Posterior vena cava (tissue), 2 donors: ENCODE data around the gene SPECC1. TPM values are rescaled to one million over a fixed set of nuclear protein-coding genes. Genes with fewer than 3 reads are reported as not detected.
A peak's percentile ranks its signal among the peaks of the same experiment; 100 is the strongest.
"Not testable (repeated sequence)": the region's sequence is repeated elsewhere in the genome, so short reads cannot be mapped to it uniquely, and the experiment has no call there.

Experiments
- DNase-seq: peaks from one replicate; pipeline ENCODE4 v3.0.0-alpha.2; 2020; ENCODE audit warnings: low spot score
- intact Hi-C, 2 donors: fragments of 100-400 bp; cut with DNase I; formaldehyde crosslinking; loops; one replicate each; pipeline versions ENCODE4 v1.14.1 to v1.14.2; 2022 to 2023
- total RNA-seq, 2 donors: library from RNA; stranded (reverse); fragmentation: NEBNext Ultra II Directional; extraction: Animal tissue kit (Norgen Biotek cat#: 25700); gene quantifications; one replicate each; pipeline ENCODE4 v1.2.1, GENCODE V29; 2021
- donor health status: DM: yes; HTN: yes; CAD: no.
- donor health status: DM: yes; HTN: yes; CAD: no.

SPECC1 gene
- total RNA-seq, 2 donors from 2014 or later = 44.7 to 59.1 TPM

GRCh38 chr17:20149251-20149650 is 140.1 kb downstream of the SPECC1 start:
- DNase-seq = no peak
- intact Hi-C loops = loop anchor here in 1 of 2 donors (10.0 kb wide), 1 partner anchor 666 kb away; no protein-coding TSS in a partner anchor

GRCh38 chr17:20151174-20151573 is 142.0 kb downstream of the SPECC1 start:
- DNase-seq = no peak

DNA sequence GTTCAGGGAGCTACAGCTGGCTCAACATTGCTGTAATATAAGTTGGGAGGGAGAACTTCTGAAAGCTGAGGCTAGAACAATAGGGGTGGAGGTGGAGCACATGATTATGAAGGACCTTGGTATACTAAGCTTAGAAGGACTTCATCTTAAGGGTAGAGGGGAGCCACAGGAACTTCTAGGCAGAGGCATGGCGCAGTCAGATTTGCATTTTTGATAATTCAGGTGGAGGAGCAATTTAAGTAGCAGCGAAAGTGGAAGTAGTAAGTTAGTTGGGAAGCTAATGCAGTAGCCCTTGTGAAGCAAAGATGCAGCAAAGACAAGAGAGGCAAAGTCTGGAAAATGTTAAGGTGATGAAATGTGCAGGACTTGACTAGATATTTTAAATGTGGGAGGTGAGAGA is 144.1 kb downstream of the SPECC1 start:
- intact Hi-C loops = loop anchor here in 1 of 2 donors (10.0 kb wide), 1 partner anchor 1948 kb away; no protein-coding TSS in a partner anchor
- no peak for DNase-seq

More at GRCh38 chr17:20151174-20151573, 142.0 kb downstream of the SPECC1 start:
- intact Hi-C loops = loop anchor here in 1 of 2 donors (10.0 kb wide), 1 partner anchor 1946 kb away; no protein-coding TSS in a partner anchor

GRCh38 chr17:20154286-20155000 is 145.3 kb downstream of the SPECC1 start:
- intact Hi-C loops = loop anchor here in 1 of 2 donors (10.0 kb wide), 1 partner anchor 1950 kb away; no protein-coding TSS in a partner anchor
- no peak for DNase-seq

GRCh38 chr17:20155258-20156195 is 146.4 kb downstream of the SPECC1 start:
- DNase-seq = peak; percentile 98
- intact Hi-C loops = loop anchor here in 1 of 2 donors (10.0 kb wide), 1 partner anchor 1951 kb away; no protein-coding TSS in a partner anchor

- intact Hi-C loops = loop anchor here in 1 of 2 donors (10.0 kb wide), 1 partner anchor 1952 kb away; no protein-coding TSS in a partner anchor
- peak; percentile 82 for DNase-seq
Observed at GRCh38 chr17:20156196-20157000, 147.2 kb downstream of the SPECC1 start.

DNA sequence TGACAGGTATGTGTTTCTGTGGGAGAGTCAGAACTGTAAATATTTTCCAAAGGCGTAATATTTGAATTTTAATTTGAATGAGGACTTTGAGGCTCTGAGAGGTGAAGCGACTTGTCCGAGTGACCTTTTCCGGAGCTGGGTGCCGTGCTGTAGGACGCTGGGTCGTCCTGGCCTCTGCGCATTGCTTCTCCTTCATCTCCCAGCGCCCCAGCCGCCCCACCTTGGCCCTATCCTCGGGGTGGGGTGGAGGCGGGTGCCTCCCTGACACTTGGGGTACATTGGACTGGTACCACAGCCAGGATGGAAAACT is 147.8 kb downstream of the SPECC1 start:
- intact Hi-C loops = loop anchor here in 1 of 2 donors (10.0 kb wide), 1 partner anchor 1952 kb away; no protein-coding TSS in a partner anchor
- no peak for DNase-seq

- DNase-seq = no peak
- intact Hi-C loops = loop anchor here in 1 of 2 donors (10.0 kb wide), 1 partner anchor 1954 kb away; no protein-coding TSS in a partner anchor
Observed at GRCh38 chr17:20158580-20158979, 149.4 kb downstream of the SPECC1 start.

DNA sequence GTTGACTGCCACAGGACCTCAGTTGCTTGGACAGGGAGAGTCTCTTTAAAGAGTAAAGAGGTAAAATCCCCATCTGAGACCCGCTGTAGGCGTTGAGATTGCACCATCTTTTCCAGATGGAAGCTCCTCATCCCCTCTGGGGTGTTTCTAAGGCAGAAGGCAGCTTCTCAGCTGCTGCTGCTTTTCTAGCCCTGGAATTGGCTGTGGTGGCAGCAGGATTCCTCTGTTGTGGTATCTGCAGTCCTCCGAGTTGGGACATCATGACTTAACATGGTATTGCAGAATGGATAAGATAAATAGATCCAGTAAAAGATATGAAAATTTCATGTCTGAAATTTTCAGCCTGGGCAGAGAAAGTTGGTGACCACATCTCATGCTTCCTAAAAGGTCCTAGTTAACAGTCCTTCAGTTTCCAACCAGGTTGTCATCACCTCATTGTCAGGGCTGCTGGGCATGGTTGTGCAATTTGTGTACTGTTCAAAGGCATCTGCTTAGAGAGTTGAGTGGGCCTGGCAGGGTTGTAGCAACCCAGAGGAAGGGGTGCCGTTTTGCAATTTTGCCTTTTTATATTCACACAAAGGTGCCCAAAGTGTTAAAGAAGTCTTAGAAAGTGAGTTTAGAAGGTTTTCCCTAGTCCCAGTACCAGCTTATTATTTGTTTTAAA is 150.4 kb downstream of the SPECC1 start:
- DNase-seq = no peak
- intact Hi-C loops = loop anchor here in 1 of 2 donors (10.0 kb wide), 1 partner anchor 1955 kb away; no protein-coding TSS in a partner anchor

DNA sequence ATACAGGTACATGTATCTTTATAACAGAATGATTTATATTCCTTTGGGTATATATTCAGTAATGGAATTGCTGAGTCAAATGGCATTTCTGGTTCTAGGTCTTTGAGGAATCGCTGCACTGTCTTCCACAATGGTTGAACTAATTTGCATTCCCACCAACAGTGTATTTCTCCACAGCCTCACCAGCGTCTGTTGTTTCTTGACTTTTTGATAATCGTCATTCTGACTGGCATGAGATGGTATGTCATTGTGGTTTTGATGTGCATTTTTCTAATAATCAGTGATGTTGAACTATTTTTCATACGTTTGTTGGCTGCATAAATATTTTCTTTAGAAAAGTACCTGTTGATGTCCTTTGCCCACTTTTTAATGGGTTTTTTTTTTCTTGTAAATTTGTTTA is 156.4 kb downstream of the SPECC1 start:
- intact Hi-C loops, DNase-seq: not testable (repeated sequence)

GRCh38 chr17:20170085-20170484 is 160.9 kb downstream of the SPECC1 start:
- intact Hi-C loops = no loop called here
- DNase-seq = no peak

- intact Hi-C loops = no loop called here
- DNase-seq = no peak
Observed at GRCh38 chr17:20171741-20172365, 162.7 kb downstream of the SPECC1 start.

DNA sequence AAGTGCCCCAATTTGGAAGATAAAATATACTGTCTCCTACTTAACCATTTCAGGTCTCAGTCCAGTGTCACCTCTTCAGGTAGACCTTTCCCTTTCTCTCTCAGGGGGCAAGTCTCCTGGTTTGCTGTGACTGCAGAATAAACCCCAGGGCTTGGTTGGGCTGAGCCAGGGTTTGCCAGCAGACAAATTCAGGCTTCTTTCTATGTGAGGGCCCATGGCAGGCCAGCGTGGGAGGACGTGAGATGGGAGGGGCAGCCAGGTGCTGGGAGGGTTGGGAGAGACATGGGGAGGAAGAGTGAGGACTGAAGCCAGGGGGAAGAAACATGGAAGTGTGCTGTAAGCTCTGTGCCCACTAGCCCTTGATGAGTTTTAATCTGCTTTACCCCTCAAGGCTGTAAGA is 163.2 kb downstream of the SPECC1 start:
- intact Hi-C loops = no loop called here
- DNase-seq = no peak

- no peak for DNase-seq
- intact Hi-C loops = no loop called here
Observed at GRCh38 chr17:20173091-20173490, 163.9 kb downstream of the SPECC1 start.

DNA sequence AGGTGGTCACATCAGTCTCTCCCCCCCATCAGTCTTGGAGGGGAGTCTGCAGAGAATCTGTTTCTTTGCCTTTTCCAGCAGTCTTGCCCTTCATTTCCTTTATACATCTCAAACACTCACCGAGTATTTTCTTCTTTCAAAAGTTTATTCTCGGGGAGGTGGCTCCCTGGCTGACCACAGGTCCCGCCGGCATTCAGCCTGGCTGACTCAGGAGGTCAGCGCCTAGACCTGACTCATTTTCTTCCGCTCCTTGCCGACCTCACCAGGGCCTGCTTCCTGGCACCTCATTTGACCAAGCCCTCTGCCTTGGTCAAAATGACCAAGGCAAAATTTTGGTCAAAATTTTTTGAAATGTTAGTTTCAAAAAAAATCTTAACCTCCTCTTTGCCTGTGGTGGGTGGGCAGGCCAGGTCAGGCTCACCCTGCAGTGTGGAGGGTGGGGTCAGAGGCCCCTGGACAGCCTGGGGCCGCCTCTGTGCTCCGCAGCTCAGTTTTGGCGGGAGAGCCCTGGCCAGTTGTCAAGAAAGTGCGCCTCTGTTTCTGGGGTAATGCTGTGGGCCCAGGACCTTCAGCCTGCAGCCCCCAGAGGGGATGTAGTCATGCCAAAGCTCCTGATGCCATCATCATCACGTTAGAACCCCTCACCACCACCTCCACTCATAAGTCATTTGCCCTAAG is 165.6 kb downstream of the SPECC1 start:
- intact Hi-C loops = no loop called here
- no peak for DNase-seq

GRCh38 chr17:20179041-20179440 is 169.9 kb downstream of the SPECC1 start:
- DNase-seq = no peak
- intact Hi-C loops = no loop called here

DNA sequence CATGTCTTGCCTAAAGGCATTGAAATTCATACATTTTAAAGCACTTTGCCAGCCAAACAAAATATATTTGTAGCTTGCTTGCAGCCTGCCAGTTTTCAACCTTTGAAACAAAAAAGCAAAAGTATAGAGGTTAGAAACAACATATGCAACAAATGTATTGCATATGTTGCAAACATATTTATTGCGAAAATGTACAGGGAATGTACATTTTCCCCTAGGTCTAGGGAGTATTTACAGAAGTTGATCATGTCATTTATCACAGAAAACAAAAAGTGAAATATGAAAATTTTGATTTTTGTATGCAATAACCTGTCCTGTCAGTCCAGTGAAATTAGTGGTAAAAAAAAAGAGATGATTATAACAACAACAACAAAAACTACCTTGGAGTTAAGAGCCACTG is 171.5 kb downstream of the SPECC1 start:
- no peak for DNase-seq
- intact Hi-C loops = no loop called here
